Stimulated activated CD8-positive, alpha-beta memory T cell treated with anti-CD3 and anti-CD28 coated beads, Interleukin-7, amount 100 ng/mL, for 24 hours (primary cell): ENCODE measurements around the gene ABRACL.

Experiments
- DNase-seq: peaks from one replicate; pipeline ENCODE4 v3.0.0-alpha.2; 2020; ENCODE audit warnings: low read depth

Gene ABRACL

DNA sequence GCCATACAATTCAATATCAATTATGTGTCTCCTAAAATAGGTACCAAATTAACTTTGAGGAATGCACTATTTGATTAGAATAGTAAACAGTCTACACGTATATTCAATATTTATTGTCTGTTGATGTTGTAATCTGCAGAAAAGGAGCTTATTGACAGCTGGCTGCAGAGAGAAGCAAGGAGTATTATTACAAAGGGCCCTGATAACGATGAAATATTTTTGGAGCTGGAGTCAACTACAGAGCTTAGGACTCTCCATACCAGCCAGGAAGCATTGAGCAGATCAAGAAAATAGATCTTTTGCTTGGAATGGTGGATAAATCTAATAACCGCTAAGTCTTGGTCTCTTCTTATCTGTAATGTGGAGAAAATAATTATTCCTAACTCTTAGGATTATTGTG, 25.5 kb downstream of the ABRACL start:
- DNase-seq = no peak

DNA sequence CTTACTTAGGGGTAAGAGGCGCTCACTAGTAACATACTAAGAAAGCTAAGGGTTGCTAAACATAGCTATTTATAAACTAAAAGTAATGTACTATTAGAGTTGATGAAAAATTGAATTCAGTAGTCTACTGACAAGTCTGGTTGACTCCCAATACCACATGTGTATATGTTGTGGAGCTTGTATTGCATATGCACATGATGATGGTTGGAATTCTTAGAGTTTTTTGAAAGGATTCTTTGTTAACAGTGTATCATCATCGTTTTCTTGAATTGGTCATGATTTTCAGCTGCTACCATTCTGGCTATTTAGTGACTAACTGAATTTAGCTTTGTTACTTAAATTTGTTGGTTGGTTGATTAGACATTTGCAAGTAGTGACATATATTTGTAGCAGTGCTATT, 27.2 kb downstream of the ABRACL start:
- no peak for DNase-seq

DNA sequence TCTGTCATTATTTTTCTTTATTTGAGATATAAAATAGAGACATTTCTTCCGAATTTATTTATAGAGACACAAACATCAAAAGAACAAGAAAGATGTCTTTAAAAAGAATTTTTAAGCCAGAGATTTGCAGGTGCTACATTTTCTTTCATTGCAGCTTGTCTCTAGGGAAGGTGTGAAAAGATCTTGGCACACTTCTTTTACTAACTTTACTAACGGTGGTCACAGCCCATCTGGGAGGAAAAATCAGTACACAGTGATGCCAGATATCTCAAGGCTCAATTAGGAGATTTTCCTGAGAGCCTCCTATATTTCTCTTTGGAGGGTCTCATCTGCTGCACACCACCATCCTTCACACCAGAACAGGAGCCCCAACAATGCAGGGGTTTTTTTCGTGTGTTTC, 29.5 kb downstream of the ABRACL start:
- DNase-seq = no peak

DNA sequence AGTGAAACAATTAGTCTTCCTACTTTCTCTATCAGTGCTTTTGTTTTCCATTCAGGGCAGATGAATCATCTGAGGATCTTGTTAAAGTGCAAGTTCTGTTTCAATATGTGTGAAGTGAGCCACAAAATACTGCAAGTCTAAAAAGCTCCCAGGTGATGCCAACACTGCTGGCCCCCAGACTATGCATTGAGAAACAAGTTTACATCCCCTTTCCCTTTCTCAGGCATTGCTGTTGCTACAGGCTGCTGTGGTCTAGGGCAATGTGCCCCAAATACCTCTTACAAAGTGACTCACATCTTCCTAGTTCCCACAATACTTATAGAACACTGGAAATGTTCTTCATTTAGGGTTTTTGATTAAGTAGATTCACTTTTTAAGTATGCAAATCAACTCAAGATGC, 31.8 kb downstream of the ABRACL start:
- DNase-seq = no peak

DNA sequence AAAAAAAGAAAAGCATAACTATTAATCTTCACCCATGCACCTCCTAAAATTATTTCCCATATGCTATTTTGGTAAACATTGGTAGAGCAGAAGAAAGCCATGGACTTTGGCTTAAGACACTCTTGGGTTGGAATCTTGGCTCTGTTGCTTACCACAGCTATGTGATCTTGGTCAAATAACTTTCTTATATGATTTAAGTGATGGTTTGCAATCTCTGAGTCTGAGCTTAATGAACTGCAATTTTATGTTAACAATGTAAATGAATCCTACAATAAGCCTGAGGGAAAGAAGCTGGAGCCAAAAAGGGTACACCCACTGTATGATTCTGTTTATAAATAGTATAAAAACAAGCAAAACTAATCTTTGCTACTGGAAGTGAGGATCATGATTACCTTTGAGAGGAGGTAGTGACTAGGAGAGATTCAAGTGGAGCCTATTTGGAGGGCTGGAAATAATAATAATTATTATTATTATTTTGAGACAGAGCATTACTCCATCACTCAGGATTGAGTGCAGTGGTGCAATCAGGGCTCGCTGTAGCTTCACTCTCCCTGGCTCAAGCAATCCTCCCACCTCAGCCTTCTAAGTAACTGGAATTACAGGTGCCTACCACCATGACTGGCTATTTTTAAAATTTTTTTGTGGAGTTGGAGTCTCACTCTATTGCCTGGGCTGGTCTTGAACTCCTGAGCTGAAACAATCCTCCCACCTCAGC, 34.5 kb downstream of the ABRACL start:
- no peak for DNase-seq

DNA sequence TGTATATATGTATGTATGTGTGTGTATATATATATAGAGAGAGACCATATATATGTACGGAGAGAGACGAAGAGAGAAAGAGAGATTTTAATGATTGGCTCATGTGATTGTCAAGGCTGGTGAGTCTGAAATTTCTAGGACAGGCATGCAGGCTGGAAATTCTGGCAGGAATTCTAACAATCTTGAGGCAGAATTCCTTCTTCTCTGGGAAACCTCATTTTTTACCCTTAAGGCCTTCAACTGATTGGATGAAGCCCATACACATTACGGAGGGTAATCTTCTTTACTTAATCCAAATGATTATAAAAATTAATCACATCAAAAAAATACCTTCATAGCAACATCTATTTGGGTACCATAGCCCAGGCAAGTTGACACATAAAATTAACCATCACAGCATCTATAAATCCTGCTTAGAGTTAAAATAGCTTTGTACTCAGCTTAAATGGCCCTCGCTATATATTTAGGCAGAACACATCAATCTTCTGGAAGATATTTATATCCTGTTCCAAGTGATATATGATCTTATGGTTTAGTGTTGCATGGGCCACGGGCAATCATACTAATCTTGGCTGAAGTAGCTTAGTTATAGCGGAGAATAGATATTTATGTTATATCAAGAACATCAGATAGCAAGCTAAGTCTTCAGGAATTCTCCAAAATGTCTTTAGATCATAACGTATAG, 36.6 kb downstream of the ABRACL start:
- no peak for DNase-seq

DNA sequence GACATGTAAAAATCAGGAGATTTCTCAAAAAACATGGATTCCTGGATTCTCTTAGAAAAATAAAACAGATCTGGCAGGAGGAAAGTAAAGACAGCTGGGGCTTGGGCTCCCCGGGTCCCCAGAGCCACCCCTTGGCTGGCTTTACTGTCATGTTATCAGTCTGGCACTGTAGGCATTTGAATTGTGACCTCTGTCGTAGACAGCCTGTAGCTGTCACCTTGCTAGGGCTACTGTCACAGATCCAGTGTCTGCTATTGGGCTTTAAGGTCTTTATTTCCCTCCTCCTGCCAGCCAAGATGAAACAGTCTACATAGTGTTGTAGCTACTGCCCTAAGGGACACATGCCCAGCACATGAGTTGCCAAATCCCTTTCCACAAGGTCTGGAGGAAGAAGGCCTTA, 37.5 kb downstream of the ABRACL start:
- no peak for DNase-seq

DNA sequence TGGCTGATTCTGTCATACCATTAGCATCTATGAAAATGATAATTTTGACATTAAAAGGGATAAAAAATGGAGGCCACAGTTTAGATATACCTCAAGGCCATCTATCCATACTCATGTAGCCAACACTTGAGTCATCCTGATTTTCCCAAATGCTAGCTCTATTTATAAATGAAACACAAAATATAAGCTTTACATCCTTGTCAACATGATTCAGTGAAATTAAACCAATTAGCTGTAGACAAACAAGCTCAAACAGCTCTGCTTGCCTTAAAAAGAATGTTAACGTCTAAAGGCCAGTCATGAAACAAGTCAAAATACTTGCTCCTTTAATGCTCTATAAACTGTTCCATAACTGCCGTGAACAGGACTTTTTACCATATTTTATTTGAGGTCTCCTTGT, 40.3 kb downstream of the ABRACL start:
- DNase-seq = no peak

DNA sequence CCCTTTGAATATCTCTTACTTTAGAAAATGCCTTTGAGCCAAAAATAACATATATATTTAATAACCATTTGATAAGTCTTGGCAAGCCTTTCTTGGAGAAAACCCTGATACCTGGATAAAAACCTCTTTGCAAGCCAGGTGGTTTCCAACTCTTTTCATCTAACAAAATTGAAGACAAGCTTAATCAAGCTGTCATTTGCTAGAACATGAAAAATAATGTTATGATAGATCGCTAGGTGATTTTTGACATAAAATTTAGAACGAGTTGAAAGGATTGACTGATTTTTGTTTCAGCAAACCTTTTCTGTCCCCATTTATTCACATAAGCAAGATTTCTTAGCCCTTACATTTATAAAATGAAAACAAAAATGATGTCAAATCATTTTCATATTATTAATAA, 44.6 kb downstream of the ABRACL start:
- DNase-seq = no peak

DNA sequence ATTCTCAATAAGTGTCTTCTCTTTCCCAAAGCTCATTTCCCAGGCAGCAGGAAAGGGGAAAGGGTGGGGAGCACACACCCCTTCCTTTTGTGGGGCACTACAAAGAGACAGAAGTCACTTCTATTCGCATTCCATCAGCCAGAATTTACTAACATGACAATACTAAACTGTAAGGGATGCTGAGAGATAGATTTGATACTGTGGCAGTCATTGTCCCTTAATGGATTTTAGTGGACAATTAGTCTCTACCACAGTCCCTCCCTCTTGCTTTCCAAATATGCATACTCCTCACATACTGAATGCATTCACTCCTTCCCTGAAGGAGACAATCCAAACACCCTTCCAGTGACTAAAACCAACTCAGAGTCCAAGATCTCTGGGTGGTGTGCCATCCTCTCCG, 50.5 kb downstream of the ABRACL start:
- no peak for DNase-seq

DNA sequence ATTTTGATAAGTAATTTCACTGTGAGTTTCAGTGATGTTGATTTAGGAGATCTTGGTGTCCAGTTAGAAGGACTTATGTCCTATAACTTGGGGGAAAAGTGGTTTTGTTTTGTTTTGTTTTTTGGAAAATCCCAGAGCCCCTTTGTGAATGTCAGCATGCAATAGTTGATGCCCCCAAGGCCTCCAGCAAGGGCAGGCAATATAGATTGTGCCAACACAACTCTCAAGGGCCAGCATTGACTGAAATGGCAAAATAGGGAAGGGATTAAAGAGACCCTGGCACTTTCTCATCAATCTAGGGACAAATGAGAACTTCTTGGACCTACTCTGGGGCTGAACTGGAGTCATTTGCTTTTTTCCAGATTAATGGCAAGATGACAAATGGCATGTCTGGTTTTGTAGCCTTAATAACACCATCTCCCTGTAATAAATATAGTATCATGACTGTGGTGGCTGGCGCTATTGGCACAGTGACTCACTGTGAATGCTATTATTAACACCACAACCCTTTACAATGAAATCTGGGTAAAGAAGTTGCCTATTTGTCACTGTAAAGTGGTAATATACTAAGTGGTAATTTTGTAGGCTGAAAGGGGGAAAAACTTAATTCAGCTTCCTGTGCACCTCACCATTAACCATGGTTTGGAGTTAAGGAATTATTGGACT, 51.8 kb downstream of the ABRACL start:
- no peak for DNase-seq

DNA sequence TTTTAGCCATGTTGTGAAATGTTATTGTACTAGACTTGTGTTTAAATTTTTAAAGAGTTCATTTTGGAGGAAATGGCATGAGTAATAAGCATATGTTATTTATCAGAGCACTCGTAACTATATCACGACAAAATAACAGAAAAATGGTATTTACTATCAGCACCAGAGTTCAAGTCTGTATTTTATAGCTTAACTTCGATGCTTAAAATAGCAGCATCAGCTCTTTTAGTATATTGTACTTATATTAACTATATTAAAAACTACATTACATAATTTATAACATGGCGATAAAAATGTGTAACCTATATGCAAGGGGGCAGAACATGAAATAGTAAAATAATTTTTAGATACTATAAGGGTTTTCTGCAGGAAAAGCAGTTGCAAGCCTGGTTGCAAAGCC, 52.9 kb downstream of the ABRACL start:
- DNase-seq = no peak

DNA sequence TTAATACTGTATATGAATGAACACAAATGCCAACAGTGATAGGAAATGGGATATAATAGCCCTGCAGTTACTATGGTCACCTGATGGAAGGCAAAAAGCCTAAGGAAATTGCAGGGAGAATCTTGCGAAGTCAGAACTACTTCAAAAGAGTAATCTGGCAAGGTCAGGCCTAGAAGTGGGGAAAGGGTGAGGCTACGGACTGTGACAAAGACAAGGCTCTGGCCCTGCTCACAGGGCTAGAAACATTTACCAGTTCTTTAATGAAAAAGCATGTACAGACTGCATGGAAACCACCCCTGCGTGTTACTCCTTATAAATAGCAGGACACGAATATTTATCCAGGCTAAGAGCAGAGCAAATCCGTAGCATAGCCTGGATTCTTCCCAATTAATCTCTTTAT, 53.8 kb downstream of the ABRACL start:
- no peak for DNase-seq

DNA sequence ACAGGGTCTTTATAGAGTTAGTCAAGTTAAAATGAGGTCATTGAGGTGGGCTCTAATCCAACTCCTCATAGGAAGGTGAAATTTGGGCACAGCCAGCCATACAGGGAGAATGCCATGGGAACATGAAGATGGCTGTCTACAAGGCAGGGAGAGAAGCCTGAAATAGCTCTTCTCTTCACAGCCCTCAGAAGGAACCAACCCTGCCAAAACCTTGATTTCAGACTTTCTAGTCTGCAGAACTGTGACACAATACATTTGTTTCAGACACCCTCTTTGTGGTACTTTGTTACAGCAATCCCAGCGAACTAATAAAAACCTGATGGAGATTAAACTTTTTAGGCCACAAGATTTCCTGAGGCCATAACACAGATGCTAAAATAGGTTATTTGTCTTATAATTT, 63.3 kb downstream of the ABRACL start:
- DNase-seq = no peak
